ENCODE data around the gene IMMP2L.

- TF ChIP-seq SUZ12 (IDR thresholded peaks at IDR 0.05) (no peak), SP1 (IDR thresholded peaks at IDR 0.05) (no peak), FOXM1 (IDR thresholded peaks at IDR 0.05; ENCODE audit: borderline replicate concordance) (no peak), ARNT (IDR thresholded peaks at IDR 0.05) (no peak), CTBP1 (IDR thresholded peaks at IDR 0.05; ENCODE audit: borderline replicate concordance) (no peak)
These were observed 843.6 kb downstream of the IMMP2L start for GRCh38 chr7:110718503-110719205.
